Activated T-cell treated with anti-CD3 and anti-CD28 coated beads for 24 hours (primary cell): ENCODE data around the gene MAD1L1.

ENCODE experiments used
- DNase-seq: peaks from one replicate; pipeline ENCODE4 v3.0.0-alpha.2; 2020; ENCODE audit warnings: low read depth

Gene MAD1L1

GRCh38 chr7:2028733-2029132 lies 204.0 kb downstream of the MAD1L1 start:
- DNase-seq: no peak

GRCh38 chr7:2025188-2025587 lies 207.6 kb downstream of the MAD1L1 start:
- no peak for DNase-seq

- no peak for DNase-seq
These were observed 208.2 kb downstream of the MAD1L1 start for GRCh38 chr7:2024567-2024918.

GRCh38 chr7:2023877-2024566 lies 208.7 kb downstream of the MAD1L1 start:
- DNase-seq: no peak

- DNase-seq: no peak
These were observed 210.0 kb downstream of the MAD1L1 start for GRCh38 chr7:2022737-2023250.

GRCh38 chr7:2022021-2022409 lies 210.7 kb downstream of the MAD1L1 start:
- no peak for DNase-seq

GRCh38 chr7:2019711-2020511 lies 212.8 kb downstream of the MAD1L1 start:
- no peak for DNase-seq

- DNase-seq: no peak
These were observed 213.4 kb downstream of the MAD1L1 start for GRCh38 chr7:2019461-2019710.

- no peak for DNase-seq
These were observed 213.9 kb downstream of the MAD1L1 start for GRCh38 chr7:2018569-2019460.

- no peak for DNase-seq
These were observed 214.7 kb downstream of the MAD1L1 start for GRCh38 chr7:2017914-2018568.

GRCh38 chr7:2017481-2017891 lies 215.3 kb downstream of the MAD1L1 start:
- DNase-seq: no peak

- DNase-seq: no peak
These were observed 215.8 kb downstream of the MAD1L1 start for GRCh38 chr7:2016761-2017480.

GRCh38 chr7:2016021-2016631 lies 216.6 kb downstream of the MAD1L1 start:
- no peak for DNase-seq

GRCh38 chr7:2015251-2015871 lies 217.4 kb downstream of the MAD1L1 start:
- no peak for DNase-seq

GRCh38 chr7:2014391-2015241 lies 218.1 kb downstream of the MAD1L1 start:
- no peak for DNase-seq

GRCh38 chr7:2013381-2014311 lies 219.1 kb downstream of the MAD1L1 start:
- no peak for DNase-seq

GRCh38 chr7:2012981-2013380 lies 219.8 kb downstream of the MAD1L1 start:
- no peak for DNase-seq
